Stimulated activated CD8-positive, alpha-beta memory T cell treated with anti-CD3 and anti-CD28 coated beads, Interleukin-12 subunit alpha, Interleukin-12 subunit beta, amount 100 ng/mL, for 1 hour (primary cell): ENCODE measurements around the gene PCDHB7.
"Not testable (repeated sequence)": the region's sequence is repeated elsewhere in the genome, so short reads cannot be mapped to it uniquely, and the experiment has no call there.

ENCODE experiments used
- DNase-seq: peaks from one replicate; pipeline ENCODE4 v3.0.0-alpha.2; 2020; ENCODE audit warnings: low read depth

PCDHB7 gene

DNA sequence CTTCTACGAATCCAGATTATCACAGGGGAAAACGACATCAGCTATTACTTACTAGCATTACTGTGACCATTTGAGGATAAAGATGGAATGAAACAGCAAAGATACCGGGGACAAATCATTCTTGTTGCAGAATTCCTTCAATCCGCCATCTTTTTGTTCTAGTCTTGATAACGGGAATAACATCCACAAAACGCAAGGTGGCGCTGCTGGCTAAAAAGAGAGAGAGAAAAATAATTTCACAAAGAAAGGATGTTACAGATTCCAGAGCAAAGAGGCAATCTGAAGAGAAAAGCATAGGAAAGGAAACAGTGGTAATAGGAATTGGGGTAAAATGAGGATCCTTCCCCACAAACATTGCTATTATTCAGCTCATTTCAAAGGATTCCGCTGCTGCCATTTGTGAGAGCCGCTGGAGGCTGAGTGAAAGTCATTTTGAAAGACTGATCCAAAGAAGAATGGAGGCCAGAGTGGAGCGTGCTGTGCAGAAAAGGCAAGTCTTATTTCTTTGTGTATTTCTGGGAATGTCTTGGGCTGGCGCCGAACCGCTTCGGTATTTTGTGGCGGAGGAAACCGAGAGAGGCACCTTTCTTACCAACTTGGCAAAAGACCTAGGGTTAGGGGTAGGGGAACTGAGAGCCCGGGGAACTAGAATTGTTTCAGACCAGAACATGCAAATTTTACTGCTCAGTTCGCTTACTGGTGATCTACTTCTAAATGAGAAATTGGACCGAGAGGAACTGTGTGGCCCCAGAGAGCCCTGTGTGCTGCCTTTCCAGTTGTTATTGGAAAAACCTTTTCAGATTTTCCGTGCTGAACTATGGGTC lies at the start of gene PCDHB7:
PCDHB7 (plus strand) TSS at position 264 of the 824 bp plus-strand sequence; CDS start at position 456, 192 bp downstream.
- no peak for DNase-seq

GRCh38 chr5:141123396-141124135 lies 48.9 kb upstream of the PCDHB7 start:
- DNase-seq = not testable (repeated sequence)

GRCh38 chr5:141127305-141127704 lies 45.1 kb upstream of the PCDHB7 start:
- DNase-seq = no peak

DNA sequence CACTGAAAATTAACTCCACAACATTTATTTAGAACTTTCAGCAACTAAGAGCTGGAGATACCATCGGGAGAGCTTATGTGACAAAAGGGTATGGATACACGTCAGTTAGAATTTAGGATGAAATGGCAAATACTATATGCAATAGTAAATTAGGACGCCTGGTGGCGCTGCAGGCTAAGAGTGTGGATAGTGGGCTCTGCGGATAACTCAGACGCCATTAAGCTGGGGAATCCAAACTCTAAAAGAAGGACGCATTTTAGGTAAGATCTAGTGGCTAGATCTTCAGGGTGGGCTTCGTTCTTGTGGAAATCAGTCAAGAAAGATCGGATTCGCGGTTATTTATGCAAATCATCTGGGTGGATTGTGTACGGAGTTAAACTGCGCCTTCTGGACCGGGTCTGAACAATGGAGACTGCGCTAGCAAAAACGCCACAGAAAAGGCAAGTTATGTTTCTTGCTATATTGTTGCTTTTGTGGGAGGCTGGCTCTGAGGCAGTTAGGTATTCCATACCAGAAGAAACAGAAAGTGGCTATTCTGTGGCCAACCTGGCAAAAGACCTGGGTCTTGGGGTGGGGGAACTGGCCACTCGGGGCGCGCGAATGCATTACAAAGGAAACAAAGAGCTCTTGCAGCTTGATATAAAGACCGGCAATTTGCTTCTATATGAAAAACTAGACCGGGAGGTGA lies 37.3 kb upstream of the PCDHB7 start, which contains the start of gene PCDHB5:
PCDHB5 (plus strand) TSS at position 177 of the 688 bp plus-strand sequence; CDS start at position 406, 229 bp downstream.
- no peak for DNase-seq

DNA sequence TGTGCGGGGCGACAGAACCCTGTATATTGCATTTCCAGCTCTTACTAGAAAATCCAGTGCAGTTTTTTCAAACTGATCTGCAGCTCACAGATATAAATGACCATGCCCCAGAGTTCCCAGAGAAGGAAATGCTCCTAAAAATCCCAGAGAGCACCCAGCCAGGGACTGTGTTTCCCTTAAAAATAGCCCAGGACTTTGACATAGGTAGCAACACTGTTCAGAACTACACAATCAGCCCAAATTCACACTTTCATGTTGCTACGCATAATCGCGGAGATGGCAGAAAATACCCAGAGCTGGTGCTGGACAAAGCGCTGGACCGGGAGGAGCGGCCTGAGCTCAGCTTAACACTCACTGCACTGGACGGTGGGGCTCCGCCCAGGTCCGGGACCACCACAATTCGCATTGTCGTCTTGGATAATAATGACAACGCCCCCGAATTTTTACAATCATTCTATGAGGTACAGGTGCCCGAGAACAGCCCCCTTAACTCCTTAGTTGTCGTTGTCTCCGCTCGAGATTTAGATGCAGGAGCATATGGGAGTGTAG lies 36.7 kb upstream of the PCDHB7 start:
- DNase-seq = no peak

DNA sequence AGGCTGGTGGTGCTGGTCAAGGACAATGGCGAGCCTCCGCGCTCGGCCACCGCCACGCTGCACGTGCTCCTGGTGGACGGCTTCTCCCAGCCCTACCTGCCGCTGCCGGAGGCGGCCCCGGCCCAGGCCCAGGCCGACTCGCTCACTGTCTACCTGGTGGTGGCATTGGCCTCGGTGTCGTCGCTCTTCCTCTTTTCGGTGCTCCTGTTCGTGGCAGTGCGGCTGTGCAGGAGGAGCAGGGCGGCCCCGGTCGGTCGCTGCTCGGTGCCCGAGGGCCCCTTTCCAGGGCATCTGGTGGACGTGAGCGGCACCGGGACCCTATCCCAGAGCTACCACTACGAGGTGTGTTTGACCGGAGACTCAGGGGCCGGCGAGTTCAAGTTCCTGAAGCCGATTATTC lies 35.1 kb upstream of the PCDHB7 start:
- DNase-seq = not testable (repeated sequence)

- no peak for DNase-seq
Measured at GRCh38 chr5:141149812-141150211, 22.6 kb upstream of the PCDHB7 start, which contains the start of gene PCDHB6. Gene PCDHB6 (plus strand): TSS chr5:141150057. CDS start chr5:141150258, 201 bp downstream.

GRCh38 chr5:141150224-141150992 lies 22.0 kb upstream of the PCDHB7 start:
- DNase-seq = no peak

GRCh38 chr5:141150993-141151325 lies 21.5 kb upstream of the PCDHB7 start:
- no peak for DNase-seq

DNA sequence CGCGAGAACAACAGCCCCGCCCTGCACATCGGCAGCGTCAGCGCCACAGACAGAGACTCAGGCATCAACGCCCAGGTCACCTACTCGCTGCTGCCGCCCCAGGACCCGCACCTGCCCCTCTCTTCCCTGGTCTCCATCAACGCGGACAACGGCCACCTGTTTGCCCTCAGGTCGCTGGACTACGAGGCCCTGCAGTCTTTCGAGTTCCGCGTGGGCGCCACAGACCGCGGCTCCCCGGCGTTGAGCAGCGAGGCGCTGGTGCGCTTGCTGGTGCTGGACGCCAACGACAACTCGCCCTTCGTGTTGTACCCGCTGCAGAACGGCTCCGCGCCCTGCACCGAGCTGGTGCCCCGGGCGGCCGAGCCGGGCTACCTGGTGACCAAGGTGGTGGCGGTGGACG lies 20.8 kb upstream of the PCDHB7 start:
- DNase-seq = not testable (repeated sequence)

DNA sequence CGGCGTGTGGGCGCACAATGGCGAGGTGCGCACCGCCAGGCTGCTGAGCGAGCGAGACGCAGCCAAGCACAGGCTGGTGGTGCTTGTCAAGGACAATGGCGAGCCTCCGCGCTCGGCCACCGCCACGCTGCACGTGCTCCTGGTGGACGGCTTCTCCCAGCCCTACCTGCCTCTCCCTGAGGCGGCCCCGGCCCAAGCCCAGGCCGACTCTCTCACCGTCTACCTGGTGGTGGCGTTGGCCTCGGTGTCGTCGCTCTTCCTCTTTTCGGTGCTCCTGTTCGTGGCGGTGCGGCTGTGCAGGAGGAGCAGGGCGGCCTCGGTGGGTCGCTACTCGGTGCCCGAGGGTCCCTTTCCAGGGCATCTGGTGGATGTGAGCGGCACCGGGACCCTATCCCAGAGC lies 20.3 kb upstream of the PCDHB7 start:
- DNase-seq = not testable (repeated sequence)

GRCh38 chr5:141155540-141156374 lies 16.7 kb upstream of the PCDHB7 start:
- DNase-seq = no peak

GRCh38 chr5:141157356-141157755 lies 15.1 kb upstream of the PCDHB7 start:
- not testable (repeated sequence) for DNase-seq

DNA sequence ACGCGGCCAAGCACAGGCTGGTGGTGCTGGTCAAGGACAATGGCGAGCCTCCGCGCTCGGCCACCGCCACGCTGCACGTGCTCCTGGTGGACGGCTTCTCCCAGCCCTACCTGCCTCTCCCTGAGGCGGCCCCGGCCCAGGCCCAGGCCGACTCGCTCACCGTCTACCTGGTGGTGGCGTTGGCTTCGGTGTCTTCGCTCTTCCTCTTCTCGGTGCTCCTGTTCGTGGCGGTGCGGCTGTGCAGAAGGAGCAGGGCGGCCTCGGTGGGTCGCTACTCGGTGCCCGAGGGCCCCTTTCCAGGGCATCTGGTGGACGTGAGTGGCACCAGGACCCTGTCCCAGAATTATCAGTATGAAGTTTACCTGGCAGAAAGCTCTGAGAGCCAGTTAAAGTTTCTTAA lies 14.5 kb upstream of the PCDHB7 start:
- not testable (repeated sequence) for DNase-seq

DNA sequence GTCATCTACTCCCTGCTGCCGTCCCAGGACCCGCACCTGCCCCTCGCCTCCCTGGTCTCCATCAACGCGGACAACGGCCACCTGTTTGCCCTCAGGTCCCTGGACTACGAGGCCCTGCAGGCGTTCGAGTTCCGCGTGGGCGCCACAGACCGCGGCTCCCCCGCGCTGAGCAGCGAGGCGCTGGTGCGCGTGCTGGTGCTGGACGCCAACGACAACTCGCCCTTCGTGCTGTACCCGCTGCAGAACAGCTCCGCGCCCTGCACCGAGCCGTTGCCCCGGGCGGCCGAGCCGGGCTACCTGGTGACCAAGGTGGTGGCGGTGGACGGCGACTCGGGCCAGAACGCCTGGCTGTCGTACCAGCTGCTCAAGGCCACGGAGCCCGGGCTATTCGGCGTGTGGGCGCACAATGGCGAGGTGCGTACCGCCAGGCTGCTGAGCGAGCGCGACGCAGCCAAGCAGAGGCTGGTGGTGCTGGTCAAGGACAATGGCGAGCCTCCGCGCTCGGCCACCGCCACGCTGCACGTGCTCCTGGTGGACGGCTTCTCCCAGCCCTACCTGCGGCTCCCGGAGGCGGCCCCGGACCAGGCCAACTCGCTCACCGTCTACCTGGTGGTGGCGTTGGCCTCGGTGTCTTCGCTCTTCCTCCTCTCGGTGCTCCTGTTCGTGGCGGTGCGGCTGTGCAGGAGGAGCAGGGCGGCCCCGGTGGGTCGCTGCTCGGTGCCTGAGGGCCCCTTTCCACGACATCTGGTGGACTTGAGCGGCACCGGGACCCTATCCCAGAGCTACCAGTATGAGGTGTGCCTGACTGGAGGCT lies 2.1 kb downstream of the PCDHB7 start:
- DNase-seq = not testable (repeated sequence)

DNA sequence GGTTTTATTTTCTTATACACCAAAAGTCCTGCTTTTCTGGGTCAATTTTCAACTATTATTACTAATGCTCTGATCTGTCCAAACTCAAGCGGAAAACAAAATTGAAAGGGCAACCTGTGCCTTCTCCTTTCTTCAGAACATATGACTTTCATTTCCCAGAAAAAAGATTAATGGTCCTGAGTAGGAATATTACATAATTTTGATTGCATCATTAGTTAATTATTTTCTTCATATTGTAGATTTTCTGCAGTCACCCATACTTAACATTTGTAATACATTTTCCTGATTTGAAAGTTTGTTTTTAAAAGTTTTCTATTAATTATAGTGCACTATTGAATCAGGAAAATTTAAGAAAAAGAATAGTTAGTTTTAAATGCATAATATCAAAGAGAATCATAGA lies 3.5 kb downstream of the PCDHB7 start:
- DNase-seq = no peak

DNA sequence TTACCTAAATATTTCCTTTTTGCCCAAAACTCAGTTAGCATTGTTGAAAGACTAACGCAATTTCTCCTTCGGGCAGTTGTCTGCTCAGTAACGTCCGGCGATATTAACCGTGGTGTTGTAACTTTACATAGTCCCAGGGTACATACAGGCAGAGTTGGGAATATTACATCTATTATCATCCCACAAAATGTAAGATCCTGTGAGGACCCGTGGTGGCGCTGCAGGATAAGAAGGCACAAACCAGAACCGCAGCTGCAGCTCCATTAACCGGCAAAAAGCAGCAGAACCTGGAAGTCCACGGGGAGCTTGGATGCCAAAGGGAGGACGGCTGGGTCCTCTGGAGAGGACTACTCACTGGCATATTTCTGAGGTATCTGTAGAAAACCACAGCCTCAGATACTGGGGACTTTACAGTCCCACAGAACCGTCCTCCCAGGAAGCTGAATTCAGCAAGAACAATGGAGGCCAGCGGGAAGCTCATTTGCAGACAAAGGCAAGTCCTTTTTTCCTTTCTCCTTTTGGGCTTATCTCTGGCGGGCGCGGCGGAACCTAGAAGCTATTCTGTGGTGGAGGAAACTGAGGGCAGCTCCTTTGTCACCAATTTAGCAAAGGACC lies 5.2 kb downstream of the PCDHB7 start, which contains the start of gene PCDHB8:
PCDHB8 (plus strand) TSS at position 214 of the 615 bp plus-strand sequence; CDS start at position 459, 245 bp downstream.
- DNase-seq = not testable (repeated sequence)

DNA sequence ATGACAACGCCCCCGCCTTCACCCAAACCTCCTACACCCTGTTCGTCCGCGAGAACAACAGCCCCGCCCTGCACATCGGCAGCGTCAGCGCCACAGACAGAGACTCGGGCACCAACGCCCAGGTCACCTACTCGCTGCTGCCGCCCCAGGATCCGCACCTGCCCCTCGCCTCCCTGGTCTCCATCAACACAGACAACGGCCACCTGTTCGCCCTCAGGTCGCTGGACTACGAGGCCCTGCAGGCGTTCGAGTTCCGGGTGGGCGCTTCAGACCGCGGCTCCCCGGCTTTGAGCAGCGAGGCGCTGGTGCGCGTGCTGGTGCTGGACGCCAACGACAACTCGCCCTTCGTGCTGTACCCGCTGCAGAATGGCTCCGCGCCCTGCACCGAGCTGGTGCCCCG lies 6.9 kb downstream of the PCDHB7 start:
- DNase-seq = not testable (repeated sequence)

GRCh38 chr5:141179876-141180275 lies 7.4 kb downstream of the PCDHB7 start:
- not testable (repeated sequence) for DNase-seq
